ENCODE measurements around the gene PSMA2.

- TF ChIP-seq, protein P1, sequence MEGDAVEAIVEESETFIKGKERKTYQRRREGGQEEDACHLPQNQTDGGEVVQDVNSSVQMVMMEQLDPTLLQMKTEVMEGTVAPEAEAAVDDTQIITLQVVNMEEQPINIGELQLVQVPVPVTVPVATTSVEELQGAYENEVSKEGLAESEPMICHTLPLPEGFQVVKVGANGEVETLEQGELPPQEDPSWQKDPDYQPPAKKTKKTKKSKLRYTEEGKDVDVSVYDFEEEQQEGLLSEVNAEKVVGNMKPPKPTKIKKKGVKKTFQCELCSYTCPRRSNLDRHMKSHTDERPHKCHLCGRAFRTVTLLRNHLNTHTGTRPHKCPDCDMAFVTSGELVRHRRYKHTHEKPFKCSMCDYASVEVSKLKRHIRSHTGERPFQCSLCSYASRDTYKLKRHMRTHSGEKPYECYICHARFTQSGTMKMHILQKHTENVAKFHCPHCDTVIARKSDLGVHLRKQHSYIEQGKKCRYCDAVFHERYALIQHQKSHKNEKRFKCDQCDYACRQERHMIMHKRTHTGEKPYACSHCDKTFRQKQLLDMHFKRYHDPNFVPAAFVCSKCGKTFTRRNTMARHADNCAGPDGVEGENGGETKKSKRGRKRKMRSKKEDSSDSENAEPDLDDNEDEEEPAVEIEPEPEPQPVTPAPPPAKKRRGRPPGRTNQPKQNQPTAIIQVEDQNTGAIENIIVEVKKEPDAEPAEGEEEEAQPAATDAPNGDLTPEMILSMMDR (IDR thresholded peaks at IDR 0.05; ENCODE audit: borderline replicate concordance, extremely low read depth, low read length, poor library complexity, severe bottlenecking) = peak; percentile 60
- no peak for TF ChIP-seq EZH2 (IDR thresholded peaks at IDR 0.05; ENCODE audit: borderline replicate concordance, low read depth, low read length, severe bottlenecking)
Measured at GRCh38 chr7:42886129-42886528, 45.8 kb downstream of the PSMA2 start.
